Mesenchymal stem cell (in vitro differentiated cells and primary cell): Measurements from ENCODE around the gene TNS1.

Experiments
- DNase-seq: peaks from one replicate; pipeline ENCODE4 v3.0.0-alpha.2; 2013
- H2AFZ ChIP-seq: one replicate; pipeline ENCODE4 v1.6.1; 2013; ENCODE audit warnings: low read depth, mild to moderate bottlenecking, control low read depth, inconsistent platforms, low read length, moderate library complexity
- H2AK5ac ChIP-seq: 2 replicates; pipeline ENCODE4 v1.6.1; 2013; ENCODE audit warnings: low read length, moderate library complexity, mild to moderate bottlenecking, inconsistent platforms; ENCODE audit not compliant: severe bottlenecking
- H2BK120ac ChIP-seq: one replicate; pipeline ENCODE4 v1.6.1; 2013; ENCODE audit warnings: low read depth, mild to moderate bottlenecking, inconsistent platforms, low read length, moderate library complexity
- H2BK12ac ChIP-seq, 2 experiments: one replicate each; pipeline ENCODE4 v1.6.1; 2013; ENCODE audit warnings: inconsistent platforms in 2 of 2, low read length in 2 of 2, mild to moderate bottlenecking in 2 of 2, moderate library complexity in 2 of 2, control low read depth in 1 of 2
- H2BK15ac ChIP-seq: one replicate; pipeline ENCODE4 v1.6.1; 2013; ENCODE audit warnings: mild to moderate bottlenecking, low read depth, inconsistent platforms; ENCODE audit not compliant: poor library complexity, severe bottlenecking
- H2BK5ac ChIP-seq: 2 replicates; pipeline ENCODE4 v1.6.1; 2013; ENCODE audit warnings: low read depth, mild to moderate bottlenecking, low read length, control low read depth, inconsistent platforms; ENCODE audit not compliant: poor library complexity, severe bottlenecking
- H3K14ac ChIP-seq, 2 experiments: one replicate each; pipeline ENCODE4 v1.6.1; 2013; ENCODE audit warnings: inconsistent platforms in 2 of 2, low read length in 2 of 2, control low read depth in 1 of 2, mild to moderate bottlenecking in 1 of 2, moderate library complexity in 1 of 2
- H3K18ac ChIP-seq, 2 experiments: one replicate each; pipeline ENCODE4 v1.6.1; 2013; ENCODE audit warnings: inconsistent platforms in 2 of 2, low read length in 2 of 2, control low read depth in 1 of 2, low read depth in 1 of 2, mild to moderate bottlenecking in 1 of 2
- H3K23ac ChIP-seq, 2 experiments: one replicate each; pipeline ENCODE4 v1.6.1; 2013; ENCODE audit warnings: inconsistent platforms in 2 of 2, low read length in 2 of 2, mild to moderate bottlenecking in 2 of 2, moderate library complexity in 2 of 2, control low read depth in 1 of 2
- H3K27ac ChIP-seq: 2 replicates; pipeline ENCODE4 v1.5.1; 2013; ENCODE audit warnings: mild to moderate bottlenecking, moderate library complexity, low read length, control low read depth, inconsistent platforms; ENCODE audit not compliant: poor library complexity, severe bottlenecking
- H3K27me3 ChIP-seq, 2 experiments: 2 replicates each; pipeline versions ENCODE4 v1.6.1 to v1.7.0; 2013; ENCODE audit warnings: low read length in 2 of 2, mild to moderate bottlenecking in 2 of 2, moderate library complexity in 2 of 2, control low read depth in 1 of 2, inconsistent platforms in 1 of 2; ENCODE audit not compliant: control insufficient read depth in 1 of 2, insufficient read depth in 1 of 2
- H3K36me3 ChIP-seq, 2 experiments: 2 replicates each; pipeline versions ENCODE4 v1.6.1 to v1.7.0; 2013; ENCODE audit warnings: low read length in 2 of 2, control low read depth in 1 of 2, inconsistent platforms in 1 of 2, low read depth in 1 of 2, mild to moderate bottlenecking in 1 of 2; ENCODE audit not compliant: insufficient read depth in 2 of 2, control insufficient read depth in 1 of 2
- H3K4ac ChIP-seq, 2 experiments: one replicate each; pipeline ENCODE4 v1.6.1; 2013; ENCODE audit warnings: inconsistent platforms in 2 of 2, low read length in 2 of 2, mild to moderate bottlenecking in 2 of 2, moderate library complexity in 2 of 2, control low read depth in 1 of 2, low read depth in 1 of 2
- H3K4me1 ChIP-seq: 2 replicates; pipeline ENCODE4 v1.6.1; 2013; ENCODE audit warnings: low read depth, low read length, control low read depth; ENCODE audit not compliant: control insufficient read depth, insufficient read depth
- H3K4me2 ChIP-seq: 2 replicates; pipeline ENCODE4 v1.6.1; 2013; ENCODE audit warnings: low read length, mild to moderate bottlenecking, inconsistent platforms; ENCODE audit not compliant: poor library complexity, severe bottlenecking
- H3K4me3 ChIP-seq, 2 experiments: 2 replicates each; pipeline versions ENCODE4 v1.5.1 to v1.7.0; 2013; ENCODE audit warnings: low read length in 2 of 2, mild to moderate bottlenecking in 2 of 2, control low read depth in 1 of 2, low read depth in 1 of 2; ENCODE audit not compliant: insufficient read depth in 1 of 2
- H3K79me1 ChIP-seq: replicated peaks from 2 replicates; pipeline ENCODE4 v1.6.1; 2013; ENCODE audit warnings: mild to moderate bottlenecking, control low read depth, low read length, inconsistent platforms; ENCODE audit not compliant: poor library complexity, severe bottlenecking
- H3K9ac ChIP-seq: 2 replicates; pipeline ENCODE4 v1.7.0; 2013; ENCODE audit warnings: mild to moderate bottlenecking, low read length, moderate library complexity
- H3K9me3 ChIP-seq: 2 replicates; pipeline ENCODE4 v1.7.0; 2013; ENCODE audit warnings: mild to moderate bottlenecking, low read length; ENCODE audit not compliant: control insufficient read depth
- H4K8ac ChIP-seq: one replicate; pipeline ENCODE4 v1.6.1; 2013; ENCODE audit warnings: inconsistent platforms, mild to moderate bottlenecking, low read length, moderate library complexity
- H4K91ac ChIP-seq: one replicate; pipeline ENCODE4 v1.6.1; 2013; ENCODE audit warnings: mild to moderate bottlenecking, low read length, inconsistent platforms
- WGBS: methylation state at CpG from one replicate; pipeline ENCODE4 v1.1.7; 2013; ENCODE audit warnings: mixed read lengths; 5-methylcytosine and 5-hydroxymethylcytosine counted together

The TNS1 gene

GRCh38 chr2:217909156-217909820, 93.5 kb downstream of the TNS1 start:
- H3K27ac ChIP-seq: no peak overlapping the region
- WGBS: 85% methylated on average over 8 of the region's 10 CpGs

DNA sequence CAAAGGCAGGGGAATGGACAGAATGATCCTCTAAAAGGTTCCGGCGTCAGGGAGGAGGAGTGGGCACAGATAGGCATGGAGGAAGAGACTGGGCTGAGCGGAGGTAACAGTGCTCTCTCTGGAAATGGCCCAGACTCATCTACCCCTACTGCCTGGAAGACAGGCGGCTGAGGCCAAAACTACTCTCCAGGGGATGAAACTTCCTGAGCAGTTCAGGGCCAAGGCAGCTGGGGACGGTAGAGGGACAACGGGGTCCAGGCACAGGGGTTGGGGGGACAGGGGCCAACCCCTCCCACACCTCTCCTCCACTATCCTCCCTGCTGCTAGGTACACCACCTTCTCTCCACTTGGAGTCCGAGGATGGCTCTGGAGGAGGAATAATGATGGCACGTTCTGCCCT, 94.3 kb downstream of the TNS1 start:
- Histone ChIP-seq H2AK5ac (no peak overlapping the region), H3K9ac (no peak overlapping the region), H4K8ac (no peak overlapping the region), H3K9me3 (no peaks in the 10 kb centered on the region), H3K18ac (no peak overlapping the region), H3K4me3 (no peak overlapping the region), H3K36me3 (peaks cover 25 to 60% of the 10 kb centered on the region in 2 experiments), H2BK15ac (no peak overlapping the region), H2AFZ (no peak overlapping the region), H2BK120ac (no peak overlapping the region), H2BK12ac (no peak overlapping the region), H3K4me1 (peaks cover 38% of the 10 kb centered on the region), H3K79me1 (peaks cover 60% of the 10 kb centered on the region), H3K23ac (no peak overlapping the region), H3K27me3 (no peaks in the 10 kb centered on the region), H4K91ac (no peak overlapping the region), H3K27ac (no peak overlapping the region), H3K14ac (no peak overlapping the region), H3K4ac (no peak overlapping the region), H3K4me2 (no peak overlapping the region), H2BK5ac (no peak overlapping the region)
- DNase-seq: no peak
- 92% methylated on average over 8 of the region's 8 CpGs for WGBS

More at GRCh38 chr2:217909156-217909820, 93.5 kb downstream of the TNS1 start:
- no peak overlapping the region for H2BK5ac ChIP-seq
- no peak overlapping the region for H3K23ac ChIP-seq
- H2AK5ac ChIP-seq: no peak overlapping the region
- no peaks in the 10 kb centered on the region for H3K9me3 ChIP-seq
- H4K8ac ChIP-seq: no peak overlapping the region
- H3K4me1 ChIP-seq: peaks cover 35% of the 10 kb centered on the region
- peaks cover 30 to 56% of the 10 kb centered on the region in 2 experiments for H3K36me3 ChIP-seq
- no peaks in the 10 kb centered on the region for H3K27me3 ChIP-seq
- H2BK15ac ChIP-seq: no peak overlapping the region
- no peak overlapping the region for H2BK12ac ChIP-seq
- H2BK120ac ChIP-seq: no peak overlapping the region
- H3K18ac ChIP-seq: no peak overlapping the region
- H3K79me1 ChIP-seq: peaks cover 67% of the 10 kb centered on the region
- no peak overlapping the region for H2AFZ ChIP-seq
- H3K14ac ChIP-seq: no peak overlapping the region
- no peak overlapping the region for H3K4me2 ChIP-seq
- H3K4me3 ChIP-seq: no peak overlapping the region
- DNase-seq: no peak
- H4K91ac ChIP-seq: no peak overlapping the region
- no peak overlapping the region for H3K9ac ChIP-seq
- H3K4ac ChIP-seq: no peak overlapping the region

DNA sequence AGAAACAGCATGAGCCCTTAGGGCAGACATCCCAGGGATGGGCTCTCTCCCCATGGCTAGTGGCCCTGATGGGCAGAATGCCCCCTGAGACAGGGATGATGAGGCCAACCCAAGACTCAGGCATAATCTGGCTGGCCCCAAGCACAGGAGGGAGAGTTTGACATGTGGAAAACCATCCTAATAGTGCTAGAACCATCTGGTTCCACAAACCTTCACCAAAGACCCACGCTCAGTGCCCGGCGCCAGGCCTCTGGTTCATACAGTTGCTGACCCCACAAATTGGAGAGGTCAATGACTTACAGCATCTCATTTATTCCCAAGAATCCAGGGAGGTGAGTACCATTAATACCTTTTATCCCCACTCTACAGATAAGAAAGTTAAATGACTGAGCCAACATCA, 95.5 kb downstream of the TNS1 start:
- H3K23ac ChIP-seq: no peak overlapping the region
- H3K27ac ChIP-seq: no peak overlapping the region
- H2BK12ac ChIP-seq: peak overlapping the region in 1 of 2 experiments; percentile 4
- H3K4ac ChIP-seq: no peak overlapping the region
- no peak overlapping the region for H2AFZ ChIP-seq
- no peak overlapping the region for H4K91ac ChIP-seq
- no peak overlapping the region for H2BK120ac ChIP-seq
- no peak overlapping the region for H2BK15ac ChIP-seq
- H3K9ac ChIP-seq: no peak overlapping the region
- no peak overlapping the region for H3K18ac ChIP-seq
- peaks cover 36% of the 10 kb centered on the region for H3K4me1 ChIP-seq
- peaks cover 50% of the 10 kb centered on the region for H3K79me1 ChIP-seq
- 99% methylated on average over 3 of the region's 3 CpGs for WGBS
- H3K27me3 ChIP-seq: no peaks in the 10 kb centered on the region
- no peak overlapping the region for H3K4me2 ChIP-seq
- peaks cover 25 to 59% of the 10 kb centered on the region in 2 experiments for H3K36me3 ChIP-seq
- no peak overlapping the region for H3K14ac ChIP-seq
- H2AK5ac ChIP-seq: no peak overlapping the region
- no peaks in the 10 kb centered on the region for H3K9me3 ChIP-seq
- H4K8ac ChIP-seq: no peak overlapping the region
- H2BK5ac ChIP-seq: no peak overlapping the region
- H3K4me3 ChIP-seq: no peak overlapping the region
- DNase-seq: no peak

GRCh38 chr2:217906798-217907197, 96.0 kb downstream of the TNS1 start:
- H2BK15ac ChIP-seq: no peak overlapping the region
- H2BK5ac ChIP-seq: no peak overlapping the region
- H3K4me3 ChIP-seq: no peak overlapping the region
- H3K9me3 ChIP-seq: no peaks in the 10 kb centered on the region
- no peak overlapping the region for H2BK120ac ChIP-seq
- H4K91ac ChIP-seq: no peak overlapping the region
- H3K9ac ChIP-seq: no peak overlapping the region
- peaks cover 48% of the 10 kb centered on the region for H3K79me1 ChIP-seq
- no peak overlapping the region for H3K18ac ChIP-seq
- H3K14ac ChIP-seq: no peak overlapping the region
- no peak for DNase-seq
- no peak overlapping the region for H2AK5ac ChIP-seq
- H2AFZ ChIP-seq: no peak overlapping the region
- H3K27me3 ChIP-seq: no peaks in the 10 kb centered on the region
- H3K4me1 ChIP-seq: peaks cover 37% of the 10 kb centered on the region
- H3K4me2 ChIP-seq: no peak overlapping the region
- no peak overlapping the region for H3K4ac ChIP-seq
- peak overlapping the region in 1 of 2 experiments; percentile 4 for H2BK12ac ChIP-seq
- no peak overlapping the region for H3K27ac ChIP-seq
- no peak overlapping the region for H4K8ac ChIP-seq
- no peak overlapping the region for H3K23ac ChIP-seq
- peaks cover 25 to 56% of the 10 kb centered on the region in 2 experiments for H3K36me3 ChIP-seq
- whole genome bisulfite sequencing: 80% methylated on average over 5 of the region's 5 CpGs
